HG03457 (cell line): ENCODE measurements around the gene HMCN1.
"Not testable (repeated sequence)": the region's sequence is repeated elsewhere in the genome, so short reads cannot be mapped to it uniquely, and the experiment has no call there.

ENCODE experiments used
- ATAC-seq: cut with Tn5 transposase; IDR thresholded peaks from one replicate; pipeline ENCODE4 v1.9.1; 2021; ENCODE audit warnings: moderate number of reproducible peaks; ENCODE audit not compliant: unreplicated experiment

The HMCN1 gene

DNA sequence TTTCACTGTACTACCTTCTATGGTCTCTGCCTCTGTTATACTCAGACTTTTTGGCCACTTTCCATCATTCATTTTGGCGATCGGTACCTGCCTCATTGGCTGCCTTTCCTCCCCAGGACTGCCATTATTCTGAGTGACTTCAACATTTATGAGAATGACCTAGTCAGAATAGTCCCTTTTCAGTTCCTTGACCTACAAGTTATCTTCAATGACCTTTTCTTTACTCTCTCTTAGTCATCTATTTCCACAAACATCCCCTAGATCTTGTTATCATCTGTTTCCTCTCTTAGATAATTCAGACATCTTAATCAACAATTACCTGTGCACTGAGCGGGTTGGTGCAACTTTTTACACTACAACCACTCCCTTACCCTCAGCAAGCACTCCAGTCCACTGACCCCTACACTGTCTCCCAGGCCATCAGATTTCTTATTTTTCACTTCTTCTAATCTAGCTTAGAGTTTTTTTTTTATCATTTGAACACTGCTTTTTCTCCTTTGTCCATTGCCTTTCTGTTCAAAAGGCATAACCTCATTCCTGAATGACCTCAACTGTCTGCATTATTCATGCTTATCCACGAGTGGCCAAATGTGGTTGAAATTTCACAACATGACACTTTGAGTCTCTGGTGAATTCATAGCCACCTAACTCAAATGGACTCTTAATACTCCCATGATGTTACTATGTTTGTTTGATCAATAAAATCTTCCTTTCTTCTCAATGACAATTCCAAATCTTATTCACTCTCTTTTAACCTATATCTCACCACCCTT, 112.7 kb downstream of the HMCN1 start:
- no peak for ATAC-seq

DNA sequence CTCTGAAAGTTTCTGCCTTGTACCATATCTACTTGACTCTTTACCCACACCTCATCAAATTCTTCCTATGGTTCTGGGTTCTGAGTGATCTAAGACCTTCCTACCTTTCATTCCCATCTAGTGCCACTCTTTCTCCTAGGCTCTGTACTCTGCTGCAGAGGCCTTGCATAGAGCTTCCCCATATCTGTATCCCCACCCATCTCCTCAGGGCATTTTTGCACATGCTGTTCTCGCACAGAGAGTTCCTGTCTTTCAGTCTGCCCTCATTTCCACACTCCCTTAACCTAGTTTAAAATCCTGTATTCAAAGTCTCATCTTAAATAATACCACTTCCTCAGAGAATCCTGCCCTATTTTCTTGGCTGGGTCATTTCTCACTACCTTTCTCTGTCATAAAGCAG, 114.8 kb downstream of the HMCN1 start:
- no peak for ATAC-seq

DNA sequence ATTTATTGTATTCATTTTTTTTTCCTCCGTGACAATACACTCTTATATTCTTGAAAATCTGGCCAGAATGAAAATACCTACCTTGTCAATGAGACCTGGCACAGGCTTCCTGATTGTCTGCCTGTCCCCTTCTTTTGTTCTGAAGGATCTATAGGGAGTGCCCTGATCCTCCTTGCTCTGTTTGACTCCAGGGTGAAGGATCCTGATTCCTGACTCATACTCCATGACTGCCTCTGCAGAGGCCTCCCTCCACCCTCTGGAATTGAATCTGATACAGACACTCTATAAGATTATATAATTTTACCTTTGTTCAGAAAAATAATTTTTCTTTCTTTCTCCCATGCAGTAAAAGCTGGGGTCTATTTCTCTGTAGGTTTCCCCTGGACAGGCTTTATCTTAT, 116.2 kb downstream of the HMCN1 start:
- ATAC-seq, result no peak

DNA sequence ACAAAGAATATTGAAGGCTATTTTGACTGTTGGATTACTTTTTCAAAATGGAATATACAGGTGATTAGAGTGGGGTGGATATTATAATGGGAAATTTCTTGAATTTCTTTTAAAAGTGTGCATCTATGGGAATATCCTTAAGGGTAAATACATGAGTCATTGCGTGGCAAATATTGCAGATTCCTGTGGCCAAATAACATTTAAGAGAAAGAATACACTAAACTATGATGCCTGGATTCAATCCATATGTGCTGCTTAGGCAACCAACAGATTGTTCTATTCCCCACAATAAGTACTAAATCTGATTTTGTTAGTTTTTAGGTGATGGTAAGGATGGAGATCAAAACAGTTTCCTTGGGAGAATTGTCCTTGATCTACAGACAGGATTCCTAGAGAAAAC, 119.5 kb downstream of the HMCN1 start:
- ATAC-seq, result no peak

DNA sequence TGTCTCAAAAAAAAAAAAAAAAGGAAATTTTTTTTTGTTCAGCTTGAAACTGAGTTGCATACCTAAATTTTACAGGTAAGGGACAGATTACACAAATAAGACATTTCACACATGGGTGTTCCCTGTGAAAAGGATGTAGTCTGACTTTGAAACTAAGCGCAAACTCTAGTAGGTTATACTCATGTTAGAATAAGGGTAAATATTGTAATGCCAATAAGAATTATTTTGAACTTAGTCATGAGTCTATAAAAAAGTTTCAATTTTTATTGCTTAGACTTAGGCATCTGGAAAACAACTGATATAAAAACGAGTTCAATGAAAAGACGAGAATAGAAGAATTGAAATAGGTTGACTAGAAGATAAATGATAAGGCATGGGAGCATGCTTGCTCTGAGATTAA, 122.3 kb downstream of the HMCN1 start:
- ATAC-seq, result no peak

DNA sequence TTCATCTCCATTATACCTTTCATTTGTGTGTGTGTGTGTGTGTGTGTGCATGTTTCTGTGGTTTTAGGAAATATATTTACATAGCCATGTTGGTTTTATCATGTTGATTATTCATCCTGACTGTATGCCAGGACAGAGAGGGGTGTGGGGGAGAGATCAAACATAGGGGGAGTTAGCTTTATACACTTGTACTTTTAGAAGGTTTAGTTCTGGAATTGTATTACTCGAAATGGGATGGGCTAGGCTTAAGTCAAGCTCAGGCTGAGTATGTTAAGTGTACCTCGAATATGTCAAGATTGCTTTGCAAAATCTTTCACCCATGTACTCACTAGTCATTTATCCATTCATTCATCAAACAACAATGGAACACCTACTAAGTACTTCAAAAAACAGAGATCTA, 123.3 kb downstream of the HMCN1 start:
- ATAC-seq, result no peak

DNA sequence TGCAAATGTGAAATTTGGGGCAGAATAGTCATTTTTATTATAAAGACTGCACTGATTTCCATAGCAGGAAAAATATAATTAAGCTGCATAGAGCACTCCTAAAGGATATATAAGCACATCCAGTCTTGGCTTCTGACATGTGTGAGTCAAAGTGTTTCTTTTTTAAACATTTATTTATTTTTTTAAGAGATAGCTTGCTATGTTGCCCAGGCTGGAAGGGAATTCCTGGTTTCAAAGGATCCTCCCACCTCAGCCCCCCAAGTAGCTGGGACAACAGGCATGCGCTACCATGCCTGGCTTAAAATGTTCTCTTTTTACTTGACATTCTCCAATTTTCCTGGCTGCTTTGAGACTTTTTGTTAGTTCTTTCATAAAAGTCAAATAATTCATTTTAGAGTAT, 126.1 kb downstream of the HMCN1 start:
- no peak for ATAC-seq

DNA sequence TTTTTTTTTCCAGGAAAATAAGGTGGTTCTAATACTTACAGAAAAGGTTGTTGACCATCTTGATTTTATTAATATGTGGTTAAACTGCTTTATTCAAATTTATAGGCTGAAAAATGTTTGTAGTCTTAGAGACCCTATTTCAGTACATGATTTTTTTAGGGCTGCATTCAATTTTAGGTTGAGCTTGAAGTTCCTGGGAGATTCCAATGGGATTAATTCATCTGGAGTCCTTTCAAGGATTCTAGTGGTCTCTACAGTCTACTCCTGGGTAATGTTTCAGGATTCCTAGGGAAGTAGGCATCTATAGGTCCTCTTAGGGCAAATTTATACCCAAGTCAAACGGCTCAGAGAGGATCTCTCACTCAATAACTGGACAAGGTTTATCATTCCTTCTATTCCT, 126.7 kb downstream of the HMCN1 start:
- no peak for ATAC-seq

DNA sequence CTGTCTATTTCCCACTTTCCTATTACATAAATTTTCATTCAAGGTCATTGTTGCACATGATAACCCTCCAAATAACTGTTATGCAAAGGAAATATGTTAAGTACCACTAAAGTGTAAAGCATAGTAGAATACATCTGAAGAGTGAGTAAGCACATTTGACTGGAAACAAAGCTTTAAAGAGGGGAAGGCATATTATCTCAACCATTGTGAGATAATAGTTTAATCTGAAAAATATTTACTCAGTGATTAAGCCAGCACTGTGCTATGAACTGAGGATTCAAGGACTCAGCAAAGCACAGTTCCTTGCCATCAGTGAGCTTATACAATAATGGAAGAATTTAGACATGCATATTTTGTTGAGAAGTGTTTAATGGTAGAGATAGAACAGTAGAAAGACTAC, 127.4 kb downstream of the HMCN1 start:
- ATAC-seq, result no peak

DNA sequence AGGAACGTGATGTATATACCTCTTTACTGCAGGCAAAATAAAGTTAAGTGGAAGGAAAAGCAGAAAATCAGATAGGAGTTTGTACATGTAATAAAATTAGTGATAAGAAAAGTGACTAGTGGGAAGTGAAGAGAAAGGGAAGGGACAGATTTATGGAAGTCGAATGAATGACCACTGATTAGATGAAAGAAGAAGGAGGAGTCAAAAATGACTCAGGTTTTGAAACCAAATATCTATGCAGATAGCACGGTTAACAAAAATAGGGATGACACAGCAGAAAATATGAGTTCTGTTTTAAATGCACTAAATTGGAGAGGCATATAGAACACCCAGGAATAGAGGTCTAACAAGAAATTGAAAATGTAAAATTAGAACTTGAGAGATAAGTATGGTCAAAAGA, 128.0 kb downstream of the HMCN1 start:
- no peak for ATAC-seq

DNA sequence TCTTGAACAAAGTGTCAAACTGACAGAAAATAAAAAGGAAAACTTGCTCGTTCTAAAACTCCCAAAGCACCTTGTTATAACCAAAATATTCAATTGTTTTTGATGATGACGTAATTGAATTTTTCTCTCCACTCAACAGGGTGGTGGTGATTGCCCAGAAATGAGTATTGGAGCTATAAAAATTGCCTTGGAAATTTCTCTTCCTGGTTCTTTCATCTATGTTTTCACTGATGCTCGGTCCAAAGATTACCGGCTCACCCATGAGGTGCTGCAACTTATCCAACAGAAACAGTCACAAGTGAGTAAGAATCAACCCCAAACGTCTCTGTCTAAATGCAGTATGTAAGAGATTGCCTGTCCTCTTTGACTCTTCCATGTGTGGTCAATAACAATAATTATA, 130.1 kb downstream of the HMCN1 start:
- ATAC-seq, result no peak

DNA sequence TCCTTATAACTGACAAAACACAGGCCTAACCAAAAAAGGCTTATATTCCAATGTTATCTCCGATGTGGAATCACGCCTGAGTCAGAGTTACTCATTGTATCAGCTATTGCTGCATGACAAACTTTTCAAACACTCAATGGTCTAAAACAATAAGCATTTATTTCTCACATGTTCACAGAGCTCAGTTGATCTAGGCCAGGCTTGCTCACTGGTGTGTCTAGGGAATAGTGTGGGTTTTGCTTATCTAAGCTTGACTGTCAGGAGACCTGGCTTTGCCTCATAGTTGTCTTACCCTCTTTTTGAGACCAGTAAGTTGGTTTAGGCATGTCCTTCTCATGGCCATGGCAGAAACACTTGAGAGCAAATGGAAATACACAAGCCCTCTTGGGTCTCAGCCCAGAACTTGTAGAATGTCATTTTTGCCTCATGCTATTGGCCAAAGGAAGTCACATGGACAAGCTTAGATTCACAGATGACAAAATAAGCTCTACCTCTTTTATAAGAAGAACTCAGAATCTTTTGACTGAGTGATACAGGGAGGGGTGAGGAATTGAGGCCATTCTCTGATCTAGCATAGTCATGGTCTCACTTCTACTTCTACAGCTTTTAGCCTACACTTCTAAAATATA, 130.8 kb downstream of the HMCN1 start:
- ATAC-seq, result no peak

DNA sequence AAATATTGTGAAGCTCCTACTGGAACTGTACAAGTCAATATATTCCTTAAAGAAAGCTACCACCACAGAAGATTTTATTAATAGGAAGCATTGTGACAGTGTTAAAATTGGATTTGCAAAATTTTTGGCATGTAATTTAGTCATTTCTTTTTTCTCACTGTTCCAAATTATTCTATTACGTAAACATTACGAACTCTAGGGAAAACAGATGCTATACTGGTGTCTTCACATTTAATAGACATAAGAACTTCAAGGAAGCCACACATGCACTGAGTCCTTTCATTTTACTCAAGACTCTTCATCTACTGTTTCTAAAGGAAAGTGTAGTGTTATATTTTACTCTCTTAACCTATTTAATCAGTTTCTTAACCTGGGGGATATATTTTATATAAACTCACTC, 135.4 kb downstream of the HMCN1 start:
- ATAC-seq, result no peak

DNA sequence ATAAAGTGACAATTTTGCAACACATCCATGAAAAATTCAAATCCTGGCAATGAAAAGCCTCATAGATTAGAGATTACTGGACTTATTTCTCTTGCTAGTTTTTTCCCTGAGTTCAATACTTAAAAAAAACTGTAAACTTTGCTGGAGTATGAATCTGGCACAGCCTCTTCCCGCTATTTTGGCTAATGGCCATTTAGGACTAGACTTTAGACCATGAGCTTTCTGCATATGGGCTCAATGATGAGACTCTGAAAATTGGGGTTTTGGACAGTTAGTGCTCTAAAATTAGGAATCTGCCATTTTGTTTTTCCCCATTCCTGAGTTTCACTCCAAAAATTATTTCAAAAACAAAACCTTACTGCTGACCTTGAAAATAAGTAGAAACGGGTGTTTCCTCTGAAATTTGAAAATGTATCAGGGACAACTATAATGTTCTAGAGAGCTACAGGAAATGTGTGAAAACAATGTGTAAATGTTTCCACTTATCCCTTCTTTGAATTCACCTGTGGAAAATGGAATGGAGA, 137.5 kb downstream of the HMCN1 start:
- no peak for ATAC-seq

DNA sequence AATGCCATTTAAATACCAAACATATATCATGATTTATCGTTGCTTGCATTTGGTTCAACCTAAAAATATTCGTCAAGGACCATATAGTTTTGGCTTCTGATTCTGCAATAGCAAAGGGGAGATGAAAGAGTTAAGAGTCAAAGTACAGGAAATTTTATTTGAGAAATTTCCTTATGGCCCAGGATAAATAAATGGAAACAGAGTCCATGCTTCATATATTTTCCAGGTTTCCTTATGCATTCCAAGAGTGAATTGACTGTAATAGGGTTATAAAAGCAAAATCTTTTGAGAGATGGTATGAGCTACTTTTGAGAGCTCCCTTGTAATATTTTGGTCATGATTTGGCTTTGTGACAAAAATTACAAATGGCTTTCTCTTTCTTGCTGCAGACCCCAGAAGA, 140.1 kb downstream of the HMCN1 start:
- ATAC-seq, result no peak

DNA sequence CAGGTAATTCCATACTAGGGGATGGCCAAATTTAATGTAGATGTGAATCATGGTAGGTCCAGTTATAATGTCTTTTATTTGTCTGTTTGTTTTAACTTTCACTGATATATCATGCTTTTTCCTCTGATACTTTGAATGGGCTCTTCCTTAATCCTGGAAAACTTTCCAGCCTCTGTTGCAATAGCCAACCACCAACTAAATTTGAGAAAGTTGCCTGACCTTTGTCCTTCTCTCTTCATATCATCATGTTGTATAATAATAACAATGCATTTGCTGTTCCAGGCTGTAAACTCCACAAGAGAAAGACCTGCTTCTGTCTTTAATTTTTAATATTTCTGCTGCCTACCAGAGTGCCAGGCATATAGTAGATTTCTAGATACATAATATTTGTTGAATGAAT, 146.1 kb downstream of the HMCN1 start:
- no peak for ATAC-seq

DNA sequence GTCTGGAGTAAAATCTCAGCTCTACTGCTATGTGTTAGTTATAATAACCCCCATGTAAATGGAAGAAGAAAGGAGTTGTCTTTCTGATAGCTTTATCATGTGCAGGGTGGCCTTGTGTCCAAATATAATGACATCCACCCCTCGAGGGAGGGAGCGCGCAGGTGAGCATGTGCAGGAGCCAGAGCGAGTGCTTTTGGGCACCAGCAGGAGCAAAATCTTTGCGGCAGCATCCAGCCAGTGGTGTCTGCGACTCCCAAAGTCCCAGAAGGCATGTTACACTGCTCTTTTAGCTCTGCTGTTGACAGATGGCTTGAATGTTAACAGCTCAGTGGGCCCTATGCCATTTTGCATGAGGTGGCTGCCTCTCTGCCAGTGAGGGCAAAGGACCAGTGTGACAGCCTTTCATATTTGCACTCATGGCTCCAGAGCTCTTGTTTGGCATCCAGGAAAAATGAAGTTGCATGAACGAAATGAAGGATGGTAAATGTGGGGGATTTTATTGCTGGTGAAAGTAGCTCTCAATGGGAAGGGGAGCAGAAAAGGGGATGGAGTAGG, 146.7 kb downstream of the HMCN1 start:
- ATAC-seq, result no peak

DNA sequence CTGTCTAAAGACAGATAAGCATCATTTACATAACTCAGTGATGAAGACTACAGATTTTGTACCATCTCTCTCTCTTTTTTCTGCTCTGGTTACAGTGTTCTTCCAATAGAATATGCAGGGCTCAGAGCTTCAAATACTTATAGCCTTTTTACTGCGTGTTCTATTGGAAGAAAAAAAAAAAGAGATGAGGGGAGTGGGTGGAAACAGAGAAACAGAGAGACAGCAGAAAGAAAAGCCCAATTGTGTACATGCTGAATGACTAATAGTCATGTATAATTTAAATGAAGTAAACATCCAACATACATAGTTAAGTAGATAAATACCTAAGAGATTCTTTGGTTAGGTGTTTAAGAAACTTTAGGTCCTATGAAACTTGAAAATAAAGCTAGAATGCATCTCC, 151.9 kb downstream of the HMCN1 start:
- no peak for ATAC-seq

DNA sequence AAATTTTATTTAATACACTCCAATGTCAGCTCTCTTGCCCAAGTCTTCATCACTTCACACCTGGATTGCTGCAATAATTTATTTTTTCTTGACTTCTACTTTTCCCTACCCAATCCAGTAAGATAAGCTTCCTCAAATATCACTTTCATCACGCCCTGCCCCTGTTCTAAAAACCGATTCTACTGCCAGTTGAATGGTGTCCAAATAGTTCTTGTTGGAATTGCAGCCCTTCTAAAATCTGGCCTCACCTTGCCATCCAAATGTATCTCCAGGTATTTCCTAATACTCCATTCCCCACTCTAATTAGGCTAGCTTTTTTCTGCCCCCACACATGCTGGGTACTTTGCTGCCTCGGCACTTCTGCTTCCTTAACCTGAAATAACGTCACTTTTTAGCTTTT, 152.5 kb downstream of the HMCN1 start:
- no peak for ATAC-seq

DNA sequence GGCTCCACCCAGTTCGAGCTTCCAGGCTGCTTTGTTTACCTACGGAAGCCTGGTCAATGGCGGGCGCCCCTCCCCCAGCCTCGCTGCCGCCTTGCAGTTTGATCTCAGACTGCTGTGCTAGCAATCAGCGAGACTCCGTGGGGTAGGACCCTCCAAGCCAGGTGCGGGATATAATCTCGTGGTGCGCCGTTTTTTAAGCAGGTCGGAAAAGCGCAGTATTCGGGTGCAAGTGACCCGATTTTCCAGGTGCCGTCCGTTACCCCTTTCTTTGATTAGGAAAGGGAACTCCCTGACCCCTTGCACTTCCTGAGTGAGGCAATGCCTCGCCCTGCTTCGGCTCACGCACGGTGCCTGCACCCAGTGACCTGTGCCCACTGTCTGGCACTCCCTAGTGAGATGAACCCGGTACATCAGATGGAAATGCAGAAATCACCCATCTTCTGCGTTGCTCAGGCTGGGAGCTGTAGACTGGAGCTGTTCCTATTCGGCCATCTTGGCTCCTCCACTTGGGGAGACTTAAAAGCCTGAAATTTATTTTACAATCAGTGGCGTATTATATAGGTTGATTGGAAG, 158.7 kb downstream of the HMCN1 start:
- not testable (repeated sequence) for ATAC-seq

DNA sequence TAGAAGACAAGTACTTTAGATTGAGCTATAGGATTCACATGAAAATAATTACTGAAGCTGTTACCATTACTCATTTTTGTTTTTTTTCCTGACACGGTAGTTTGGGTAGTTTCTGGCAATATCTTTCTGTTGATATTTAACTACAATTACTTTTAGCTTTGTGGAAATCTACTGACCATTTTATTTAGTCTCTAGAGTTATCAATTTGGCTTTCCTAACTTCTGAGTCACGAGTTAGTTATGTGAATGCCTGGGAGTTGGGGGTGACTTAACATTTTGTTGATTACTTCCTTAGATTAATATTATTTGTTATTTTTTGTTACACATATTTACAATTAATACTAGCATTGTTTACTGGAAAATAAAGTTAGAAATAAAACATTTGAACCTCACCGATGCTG, 160.6 kb downstream of the HMCN1 start:
- ATAC-seq, result no peak
